HepG2 (cell line): Measurements from ENCODE around the gene ARMC5. TPM values are rescaled to one million over a fixed set of nuclear protein-coding genes. Genes with fewer than 3 reads are reported as not detected.
A peak's percentile ranks its signal among the peaks of the same experiment; 100 is the strongest.

Source experiments
- ATF7 ChIP-seq, 2 experiments: fragments of 450-650 bp in 1 of 2; sonication (generic) in 1 of 2; formaldehyde crosslinking in 1 of 2; IDR thresholded peaks; 2 replicates each; pipeline versions ENCODE4 v1.4.0 to v1.6.1; 2016 to 2020; ENCODE audit warnings: antibody characterized with exemption in 1 of 2, mild to moderate bottlenecking in 1 of 2, missing genetic modification reagents in 1 of 2
- JUN ChIP-seq: sonication (generic); formaldehyde crosslinking; IDR thresholded peaks from 2 replicates; pipeline ENCODE4 v1.4.0; 2020; ENCODE audit warnings: mild to moderate bottlenecking, missing genetic modification reagents
- KAT8 ChIP-seq: IDR thresholded peaks from 2 replicates; pipeline ENCODE4 v1.6.1; 2016; ENCODE audit warnings: missing genetic modification reagents, missing compliant biosample characterization
- PRPF4 ChIP-seq: fragments of 200-400 bp; formaldehyde crosslinking; IDR thresholded peaks from 2 replicates; pipeline ENCODE4 v1.6.1; 2016; ENCODE audit warnings: low read length, low read depth; ENCODE audit not compliant: poor library complexity, severe bottlenecking
- RBM22 ChIP-seq: fragments of 200-400 bp; formaldehyde crosslinking; optimal IDR thresholded peaks from 2 replicates; pipeline ENCODE3; 2017; ENCODE audit warnings: mild to moderate bottlenecking, low read length, moderate library complexity
- RCOR2 ChIP-seq: IDR thresholded peaks from 2 replicates; pipeline ENCODE4 v1.6.1; 2016; ENCODE audit warnings: missing biosample characterization, missing genetic modification reagents
- RNF219 ChIP-seq: sonication (generic); formaldehyde crosslinking; IDR thresholded peaks from 2 replicates; pipeline ENCODE4 v1.5.0; 2020; ENCODE audit warnings: mild to moderate bottlenecking, missing genetic modification reagents
- SNAPC2 ChIP-seq: sonication (generic); formaldehyde crosslinking; IDR thresholded peaks from 2 replicates; pipeline ENCODE4 v1.8.1; 2022; ENCODE audit warnings: mild to moderate bottlenecking, missing genetic modification reagents
- TBL1XR1 ChIP-seq: fragments of 150-350 bp; IDR thresholded peaks from 2 replicates; pipeline ENCODE4 v1.6.1; 2014; ENCODE audit warnings: borderline replicate concordance, low read length; ENCODE audit not compliant: partially characterized antibody
- TGIF2 ChIP-seq: IDR thresholded peaks from 2 replicates; pipeline ENCODE4 v1.6.1; 2016; ENCODE audit warnings: control low read depth, missing compliant biosample characterization
- XRCC5 ChIP-seq: fragments of 200-400 bp; formaldehyde crosslinking; optimal IDR thresholded peaks from 2 replicates; pipeline ENCODE3; 2017; ENCODE audit warnings: mild to moderate bottlenecking, low read length
- ZNF207 ChIP-seq: fragments of 450-650 bp; IDR thresholded peaks from 2 replicates; pipeline ENCODE4 v1.6.1; 2016; ENCODE audit warnings: antibody characterized with exemption, borderline replicate concordance
- ZNF574 ChIP-seq: sonication (generic); formaldehyde crosslinking; IDR thresholded peaks from 2 replicates; pipeline ENCODE4 v1.4.0; 2020; ENCODE audit warnings: missing genetic modification reagents
- ZNF660 ChIP-seq: sonication (generic); formaldehyde crosslinking; IDR thresholded peaks from 2 replicates; pipeline ENCODE4 v1.5.1; 2020; ENCODE audit warnings: mild to moderate bottlenecking, low read depth, missing genetic modification reagents, borderline replicate concordance
- ZNF678 ChIP-seq: sonication (generic); formaldehyde crosslinking; IDR thresholded peaks from 2 replicates; pipeline ENCODE4 v1.4.0; 2020; ENCODE audit warnings: mild to moderate bottlenecking, missing genetic modification reagents
- ZNF768 ChIP-seq: sonication (generic); formaldehyde crosslinking; IDR thresholded peaks from 2 replicates; pipeline ENCODE4 v1.4.0; 2020; ENCODE audit warnings: missing genetic modification reagents
- ZNF839 ChIP-seq: sonication (generic); formaldehyde crosslinking; IDR thresholded peaks from 2 replicates; pipeline ENCODE4 v1.4.0; 2020; ENCODE audit warnings: missing genetic modification reagents, mild to moderate bottlenecking, borderline replicate concordance
- polyA plus RNA-seq, 8 experiments: library from polyadenylated mRNA; depleted of rRNA in 3 of 8; stranded (reverse) in 7 of 8; unstranded in 1 of 8; fragments of >200 nt; fragmentation: Illumina TruSeq in 4 of 8; extraction: Trizol in 4 of 8; gene quantifications; 2 replicates each; pipeline versions ENCODE4 v1.2.1 to v1.2.3, GENCODE V29; 2011 to 2016; ENCODE audit warnings: low read depth in 4 of 8, missing spikeins in 1 of 8, mixed read lengths in 1 of 8; ENCODE audit not compliant: insufficient read depth in 1 of 8
- total RNA-seq, 5 experiments: library from RNA; depleted of rRNA; stranded (reverse); fragments of >200 nt; fragmentation: Illumina TruSeq; extraction: Trizol; gene quantifications; 2 replicates each; pipeline ENCODE4 v1.2.3, GENCODE V29; 2016; ENCODE audit warnings: low read depth in 1 of 5
- TF ChIP-seq, protein P1 (sequence below): sonication (generic); formaldehyde crosslinking; IDR thresholded peaks from 2 replicates; pipeline ENCODE4 v1.4.0; 2020; ENCODE audit warnings: low read depth, mild to moderate bottlenecking, missing genetic modification reagents
- TF ChIP-seq, protein P2 (sequence below): sonication (generic); formaldehyde crosslinking; IDR thresholded peaks from 2 replicates; pipeline ENCODE4 v1.8.1; 2022; ENCODE audit warnings: low read depth, mild to moderate bottlenecking, missing genetic modification reagents
- TF ChIP-seq, protein P3 (sequence below): fragments of 450-650 bp; IDR thresholded peaks from 2 replicates; pipeline ENCODE4 v1.6.1; 2017

The ARMC5 gene
- total and polyA plus RNA-seq, 2 of the 13 experiments (the other 11 are each of a cell fraction or from before 2014, with no cell fraction given) = 10.8 to 22.3 TPM

DNA sequence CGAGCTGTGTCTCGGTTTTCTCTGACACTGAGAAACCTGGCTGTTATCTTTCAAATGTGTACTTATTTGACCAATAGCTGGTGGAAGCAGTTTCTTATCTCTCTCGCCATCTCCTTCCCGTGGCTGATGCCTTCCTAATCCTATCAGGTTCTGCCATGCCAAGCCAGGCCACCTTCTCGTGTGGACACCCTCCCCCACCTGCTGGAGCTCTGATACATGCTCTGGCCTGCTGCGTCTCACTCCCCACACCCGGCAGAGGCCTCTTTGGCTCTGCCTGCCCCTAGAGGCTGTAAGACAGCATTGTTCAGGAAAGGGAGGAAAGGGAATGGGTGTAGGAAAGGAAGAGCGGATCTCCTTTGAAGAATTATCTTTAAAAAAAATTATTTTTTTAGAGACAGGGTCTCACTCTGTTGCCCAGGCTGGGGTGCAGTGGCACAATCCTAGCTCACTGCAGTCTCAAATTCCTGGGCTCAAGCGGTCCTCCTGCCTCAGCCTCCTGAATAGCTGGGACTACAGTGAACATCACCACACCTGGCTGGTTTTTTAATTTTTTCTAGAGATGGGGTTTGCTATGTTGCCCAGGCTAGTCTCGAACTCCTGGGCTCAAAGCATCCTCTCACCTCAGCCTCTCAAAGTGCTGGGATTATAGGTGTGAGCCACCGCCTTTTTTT is 7.5 kb upstream of the ARMC5 start (continued):
- TF ChIP-seq KAT8 (CRISPR knock-in tag) (0 out of 2 replicates have a peak, but pooled peaks have one; percentile 19), ZNF678 (CRISPR knock-in tag) (no peak), ZNF839 (CRISPR knock-in tag) (no peak), JUN (CRISPR knock-in tag) (no peak), ZNF574 (peak; percentile 57; the same call in 1 of the 2 replicates), RBM22 (peak; percentile 17), PRPF4 (no peak), ZNF768 (CRISPR knock-in tag) (no peak), RCOR2 (CRISPR knock-in tag) (peak; percentile 65; the same call in 1 of the 2 replicates), ZNF660 (CRISPR knock-in tag) (no peak), XRCC5 (peak; percentile 98), RNF219 (CRISPR knock-in tag) (no peak), TBL1XR1 (no peak), TGIF2 (CRISPR knock-in tag) (0 out of 2 replicates have a peak, but pooled peaks have one; percentile 42), ATF7 (IDR thresholded peaks at IDR 0.05) (no peak), ATF7 (CRISPR knock-in tag; IDR thresholded peaks at IDR 0.05) (no peak), SNAPC2 (CRISPR knock-in tag) (no peak), ZNF207 (no peak)
- TF ChIP-seq, protein P1, sequence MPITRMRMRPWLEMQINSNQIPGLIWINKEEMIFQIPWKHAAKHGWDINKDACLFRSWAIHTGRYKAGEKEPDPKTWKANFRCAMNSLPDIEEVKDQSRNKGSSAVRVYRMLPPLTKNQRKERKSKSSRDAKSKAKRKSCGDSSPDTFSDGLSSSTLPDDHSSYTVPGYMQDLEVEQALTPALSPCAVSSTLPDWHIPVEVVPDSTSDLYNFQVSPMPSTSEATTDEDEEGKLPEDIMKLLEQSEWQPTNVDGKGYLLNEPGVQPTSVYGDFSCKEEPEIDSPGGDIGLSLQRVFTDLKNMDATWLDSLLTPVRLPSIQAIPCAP (CRISPR knock-in tag) = no peak
- TF ChIP-seq, protein P2, sequence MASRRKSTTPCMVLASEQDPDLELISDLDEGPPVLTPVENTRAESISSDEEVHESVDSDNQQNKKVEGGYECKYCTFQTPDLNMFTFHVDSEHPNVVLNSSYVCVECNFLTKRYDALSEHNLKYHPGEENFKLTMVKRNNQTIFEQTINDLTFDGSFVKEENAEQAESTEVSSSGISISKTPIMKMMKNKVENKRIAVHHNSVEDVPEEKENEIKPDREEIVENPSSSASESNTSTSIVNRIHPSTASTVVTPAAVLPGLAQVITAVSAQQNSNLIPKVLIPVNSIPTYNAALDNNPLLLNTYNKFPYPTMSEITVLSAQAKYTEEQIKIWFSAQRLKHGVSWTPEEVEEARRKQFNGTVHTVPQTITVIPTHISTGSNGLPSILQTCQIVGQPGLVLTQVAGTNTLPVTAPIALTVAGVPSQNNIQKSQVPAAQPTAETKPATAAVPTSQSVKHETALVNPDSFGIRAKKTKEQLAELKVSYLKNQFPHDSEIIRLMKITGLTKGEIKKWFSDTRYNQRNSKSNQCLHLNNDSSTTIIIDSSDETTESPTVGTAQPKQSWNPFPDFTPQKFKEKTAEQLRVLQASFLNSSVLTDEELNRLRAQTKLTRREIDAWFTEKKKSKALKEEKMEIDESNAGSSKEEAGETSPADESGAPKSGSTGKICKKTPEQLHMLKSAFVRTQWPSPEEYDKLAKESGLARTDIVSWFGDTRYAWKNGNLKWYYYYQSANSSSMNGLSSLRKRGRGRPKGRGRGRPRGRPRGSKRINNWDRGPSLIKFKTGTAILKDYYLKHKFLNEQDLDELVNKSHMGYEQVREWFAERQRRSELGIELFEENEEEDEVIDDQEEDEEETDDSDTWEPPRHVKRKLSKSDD = no peak
- TF ChIP-seq, protein P3, sequence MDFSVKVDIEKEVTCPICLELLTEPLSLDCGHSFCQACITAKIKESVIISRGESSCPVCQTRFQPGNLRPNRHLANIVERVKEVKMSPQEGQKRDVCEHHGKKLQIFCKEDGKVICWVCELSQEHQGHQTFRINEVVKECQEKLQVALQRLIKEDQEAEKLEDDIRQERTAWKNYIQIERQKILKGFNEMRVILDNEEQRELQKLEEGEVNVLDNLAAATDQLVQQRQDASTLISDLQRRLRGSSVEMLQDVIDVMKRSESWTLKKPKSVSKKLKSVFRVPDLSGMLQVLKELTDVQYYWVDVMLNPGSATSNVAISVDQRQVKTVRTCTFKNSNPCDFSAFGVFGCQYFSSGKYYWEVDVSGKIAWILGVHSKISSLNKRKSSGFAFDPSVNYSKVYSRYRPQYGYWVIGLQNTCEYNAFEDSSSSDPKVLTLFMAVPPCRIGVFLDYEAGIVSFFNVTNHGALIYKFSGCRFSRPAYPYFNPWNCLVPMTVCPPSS = no peak
